Kidney (tissue), 14 donors: ENCODE results near the gene TEDDM1. TPM values are rescaled to one million over a fixed set of nuclear protein-coding genes. Genes with fewer than 3 reads are reported as not detected.

Experiments
- DNase-seq, 5 donors: peaks; one replicate each; pipeline ENCODE4 v3.0.0-alpha.2; 2013 to 2020
- FAIRE-seq: peaks from 2 replicates; lab custom pipeline; 2012; peaks lifted over from hg19 to GRCh38; lab: Jason Lieb, UNC
- H3K27ac ChIP-seq, 2 donors: one replicate each; pipeline ENCODE4 v1.7.0; 2013; ENCODE audit warnings: low read depth in 2 of 2, low read length in 2 of 2, inconsistent platforms in 1 of 2
- H3K27me3 ChIP-seq: one replicate; pipeline ENCODE4 v1.7.1; 2013; ENCODE audit warnings: low read length, inconsistent platforms; ENCODE audit not compliant: control insufficient read depth, insufficient read depth
- H3K36me3 ChIP-seq, 3 donors: one replicate each; pipeline versions ENCODE4 v1.7.0 to v1.7.1; 2013; ENCODE audit warnings: low read length in 3 of 3, control low read depth in 1 of 3, inconsistent platforms in 1 of 3; ENCODE audit not compliant: insufficient read depth in 3 of 3, control insufficient read depth in 2 of 3
- H3K4me1 ChIP-seq, 3 donors: one replicate each; pipeline versions ENCODE4 v1.7.0 to v1.7.1; 2013; ENCODE audit warnings: low read length in 3 of 3, inconsistent platforms in 1 of 3, low read depth in 1 of 3; ENCODE audit not compliant: control insufficient read depth in 2 of 3, insufficient read depth in 2 of 3
- H3K4me3 ChIP-seq, 3 donors: one replicate each; pipeline versions ENCODE4 v1.7.0 to v1.8.1; 2013; ENCODE audit warnings: low read length in 3 of 3, control low read depth in 1 of 3, inconsistent platforms in 1 of 3
- H3K9ac ChIP-seq, 3 donors: one replicate each; pipeline versions ENCODE4 v1.7.0 to v1.7.1; 2013; ENCODE audit warnings: low read length in 3 of 3, control low read depth in 1 of 3, inconsistent platforms in 1 of 3
- H3K9me3 ChIP-seq, 3 donors: one replicate each; pipeline versions ENCODE4 v1.7.0 to v1.7.1; 2013; ENCODE audit warnings: low read length in 3 of 3, control low read depth in 1 of 3, inconsistent platforms in 1 of 3; ENCODE audit not compliant: control insufficient read depth in 2 of 3, insufficient read depth in 1 of 3
- CTCF ChIP-seq: IDR thresholded peaks from 3 replicates; pipeline ENCODE4 v1.5.1; 2012; ENCODE audit warnings: mild to moderate bottlenecking, moderate library complexity, borderline replicate concordance; ENCODE audit not compliant: insufficient read depth; ENCODE audit errors: extremely low read depth
- intact Hi-C: fragments of 100-400 bp; cut with DNase I; formaldehyde crosslinking; loops from one replicate; pipeline ENCODE4 v1.11.1; 2022
- polyA plus RNA-seq: library from polyadenylated mRNA; stranded (reverse); fragments of 350-450 nt; fragmentation: Illumina TruSeq; extraction: RNeasy Lipid Tissue Mini Kit (QIAGEN cat#74804); gene quantifications from one replicate; pipeline ENCODE4 v1.2.3, GENCODE V29; 2014; ENCODE audit warnings: low read depth, low replicate concordance; ENCODE audit not compliant: insufficient read depth
- total RNA-seq: library from RNA; stranded (reverse); fragmentation: NEBNext Ultra II Directional; extraction: Animal tissue kit (Norgen Biotek cat#: 25700); gene quantifications from one replicate; pipeline ENCODE4 v1.2.1, GENCODE V29; 2021
- donor health status: control.
- donor health status: control.
- donor health status: control.
- donor health status: control.
- donor health status: control.
- donor health status: DM: yes; HTN: yes; CAD: no.
- donor health status: Normal renal cell carcinoma (clear cell type).

TEDDM1 gene
- total and polyA plus RNA-seq, 2 donors from 2014 or later: not detected

GRCh38 chr1:182438326-182438725 lies 37.9 kb upstream of the TEDDM1 start:
- H3K4me3 ChIP-seq: no peak overlapping the region
- intact Hi-C loops: no loop called here
- H3K27me3 ChIP-seq: no peaks in the 10 kb centered on the region
- H3K9me3 ChIP-seq: no peaks in the 10 kb centered on the region
- DNase-seq: no peak
- H3K9ac ChIP-seq: no peak overlapping the region
- H3K36me3 ChIP-seq: no peaks in the 10 kb centered on the region
- FAIRE-seq: no peak
- H3K27ac ChIP-seq: no peak overlapping the region
- no peaks in the 10 kb centered on the region for H3K4me1 ChIP-seq
- TF ChIP-seq CTCF: no peak

- no peak for DNase-seq
- FAIRE-seq: no peak
- H3K4me3 ChIP-seq: no peak overlapping the region
- no peaks in the 10 kb centered on the region for H3K36me3 ChIP-seq
- no peaks in the 10 kb centered on the region for H3K9me3 ChIP-seq
- no peak for TF ChIP-seq CTCF
- no peaks in the 10 kb centered on the region for H3K4me1 ChIP-seq
- no peak overlapping the region for H3K9ac ChIP-seq
- H3K27me3 ChIP-seq: no peaks in the 10 kb centered on the region
- H3K27ac ChIP-seq: no peak overlapping the region
- intact Hi-C loops: no loop called here
Measured at GRCh38 chr1:182433580-182433979, 33.1 kb upstream of the TEDDM1 start.

- H3K4me3 ChIP-seq: no peak overlapping the region
- H3K36me3 ChIP-seq: no peaks in the 10 kb centered on the region
- no peaks in the 10 kb centered on the region for H3K4me1 ChIP-seq
- intact Hi-C loops: no loop called here
- H3K9ac ChIP-seq: no peak overlapping the region
- TF ChIP-seq CTCF: no peak
- H3K9me3 ChIP-seq: no peaks in the 10 kb centered on the region
- no peaks in the 10 kb centered on the region for H3K27me3 ChIP-seq
- FAIRE-seq (no peak), DNase-seq (no peak)
- H3K27ac ChIP-seq: no peak overlapping the region
Measured at GRCh38 chr1:182431278-182431677, 30.8 kb upstream of the TEDDM1 start.
